Activated naive CD8-positive, alpha-beta T cell (primary cell): Measurements from ENCODE around the gene FBXO44.
"Not testable (repeated sequence)": the region's sequence is repeated elsewhere in the genome, so short reads cannot be mapped to it uniquely, and the experiment has no call there.

ENCODE experiments used
- H3K27ac Mint-ChIP-seq: one replicate; pipeline ENCODE4 v1.8.0; 2021; ENCODE audit warnings: mixed read lengths
- H3K27me3 Mint-ChIP-seq: one replicate; pipeline ENCODE4 v1.8.0; 2021; ENCODE audit warnings: mixed read lengths
- H3K36me3 Mint-ChIP-seq: one replicate; pipeline ENCODE4 v1.8.0; 2021; ENCODE audit warnings: mixed read lengths
- H3K4me1 Mint-ChIP-seq: one replicate; pipeline ENCODE4 v1.8.0; 2021; ENCODE audit warnings: low read depth, mixed read lengths
- H3K4me3 Mint-ChIP-seq: one replicate; pipeline ENCODE4 v1.8.0; 2021; ENCODE audit warnings: mild to moderate bottlenecking, mixed read lengths
- H3K9me3 Mint-ChIP-seq: one replicate; pipeline ENCODE4 v1.8.0; 2021; ENCODE audit warnings: low read depth, mixed read lengths

FBXO44 gene

GRCh38 chr1:11654137-11654938, at the start of gene FBXO44, which contains the start of gene FBXO2:
Gene FBXO44, plus strand, starts transcription at chr1:11654877. Its CDS starts 959 bp downstream, at chr1:11655836.
Gene FBXO2, minus strand, starts transcription at chr1:11654429. Its CDS starts 89 bp downstream, at chr1:11654340.
- Mint-ChIP-seq H3K4me3 (peak within 1 kb of the TSS; percentile 75), H3K27me3 (no peaks in the 10 kb centered on the region), H3K4me1 (peaks cover 19% of the 10 kb centered on the region), H3K9me3 (no peaks in the 10 kb centered on the region), H3K27ac (no peak within 1 kb of the TSS), H3K36me3 (no peaks in the 10 kb centered on the region)

DNA sequence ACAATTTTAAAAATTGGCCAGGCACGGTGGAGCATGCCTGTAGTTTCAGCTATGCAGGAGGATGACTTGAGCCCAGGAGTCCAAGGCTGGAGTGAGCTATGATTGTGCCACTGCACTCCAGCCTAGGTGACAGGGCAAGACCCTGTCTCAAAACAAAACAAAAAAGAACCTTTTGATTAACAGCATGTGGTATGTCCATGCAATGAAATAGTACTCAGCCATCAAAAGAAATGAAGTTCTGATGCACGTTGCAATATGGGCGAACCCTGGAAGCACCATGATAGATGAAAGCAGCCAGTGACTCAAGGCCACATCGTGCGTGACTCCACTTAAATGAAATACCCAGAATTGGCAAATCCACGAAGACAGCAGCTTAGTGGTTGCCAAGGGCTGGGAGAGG, 47.9 kb upstream of the FBXO44 start:
- H3K4me1 Mint-ChIP-seq, result no peaks in the 10 kb centered on the region
- peaks cover 2% of the 10 kb centered on the region for H3K27me3 Mint-ChIP-seq
- no peaks in the 10 kb centered on the region for H3K36me3 Mint-ChIP-seq
- H3K27ac Mint-ChIP-seq, result no peak overlapping the region
- no peak overlapping the region for H3K4me3 Mint-ChIP-seq
- H3K9me3 Mint-ChIP-seq, result no peaks in the 10 kb centered on the region

GRCh38 chr1:11608596-11609130, 46.0 kb upstream of the FBXO44 start:
- not testable (repeated sequence) for H3K27me3 Mint-ChIP-seq, H3K27ac Mint-ChIP-seq, H3K4me3 Mint-ChIP-seq, H3K9me3 Mint-ChIP-seq, H3K36me3 Mint-ChIP-seq, H3K4me1 Mint-ChIP-seq

- not testable (repeated sequence) for H3K4me3 Mint-ChIP-seq, H3K27me3 Mint-ChIP-seq, H3K27ac Mint-ChIP-seq, H3K4me1 Mint-ChIP-seq, H3K36me3 Mint-ChIP-seq, H3K9me3 Mint-ChIP-seq
These were observed 45.3 kb upstream of the FBXO44 start for GRCh38 chr1:11609378-11609777.

DNA sequence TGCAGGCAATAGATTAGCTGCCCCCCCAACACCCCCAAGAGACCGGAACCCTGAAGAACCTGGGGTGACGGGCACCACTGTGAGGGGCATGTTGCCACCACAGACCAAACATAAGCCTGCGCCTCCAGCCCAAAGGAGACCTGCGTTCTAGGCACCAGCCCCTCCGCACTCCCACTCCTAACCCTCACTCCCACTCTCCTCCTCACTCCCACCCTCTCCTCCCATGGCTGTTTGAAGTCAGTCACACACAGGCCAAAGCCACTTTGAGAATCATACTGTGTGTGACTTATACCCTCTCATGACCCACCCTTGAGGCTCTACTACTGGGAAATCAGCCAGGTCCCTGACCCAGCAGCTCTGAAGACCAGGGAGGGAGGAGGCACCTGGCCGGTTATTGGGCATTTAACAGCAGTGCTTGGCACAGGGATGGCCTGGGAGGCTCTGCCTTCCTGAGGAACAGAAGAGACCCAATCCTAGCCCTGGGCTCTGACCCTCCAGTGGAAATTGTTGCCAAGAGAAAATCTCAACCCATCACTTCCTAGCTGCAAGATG, 44.0 kb upstream of the FBXO44 start:
- H3K27me3 Mint-ChIP-seq, result no peaks in the 10 kb centered on the region

GRCh38 chr1:11611638-11612327, 42.9 kb upstream of the FBXO44 start:
- Mint-ChIP-seq H3K9me3 (no peaks in the 10 kb centered on the region), H3K4me3 (no peak overlapping the region), H3K4me1 (no peaks in the 10 kb centered on the region), H3K27ac (no peak overlapping the region), H3K36me3 (no peaks in the 10 kb centered on the region), H3K27me3 (no peaks in the 10 kb centered on the region)

More for the DNA sequence above, 44.0 kb upstream of the FBXO44 start:
- Mint-ChIP-seq H3K27ac (no peak overlapping the region), H3K4me1 (no peaks in the 10 kb centered on the region), H3K36me3 (no peaks in the 10 kb centered on the region), H3K4me3 (no peak overlapping the region), H3K9me3 (no peaks in the 10 kb centered on the region)

- Mint-ChIP-seq H3K36me3 (no peaks in the 10 kb centered on the region), H3K27me3 (peaks cover 1% of the 10 kb centered on the region), H3K4me1 (no peaks in the 10 kb centered on the region), H3K27ac (no peak overlapping the region), H3K4me3 (no peak overlapping the region), H3K9me3 (no peaks in the 10 kb centered on the region)
These were observed 41.3 kb upstream of the FBXO44 start for GRCh38 chr1:11613347-11613746.

DNA sequence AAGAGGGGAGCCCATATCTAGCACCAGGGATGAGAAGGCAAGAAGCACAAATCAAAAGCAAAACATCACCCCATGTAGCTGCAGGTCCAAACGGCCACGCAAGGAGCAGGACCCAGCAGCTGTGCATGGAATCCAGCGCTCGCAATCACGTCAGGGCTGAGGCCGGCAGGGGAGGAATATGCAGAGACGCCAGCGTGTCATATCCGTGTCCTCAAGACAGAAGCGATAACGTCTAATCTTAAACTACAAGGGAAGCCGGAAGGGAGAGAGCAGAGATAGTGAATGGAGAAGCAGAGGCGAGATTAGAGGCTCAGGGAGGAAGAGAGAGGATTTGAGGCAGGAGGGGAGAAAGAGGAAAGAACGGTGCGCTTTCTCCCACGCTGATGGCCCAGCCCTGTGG, 39.6 kb upstream of the FBXO44 start:
- no peaks in the 10 kb centered on the region for H3K9me3 Mint-ChIP-seq
- H3K36me3 Mint-ChIP-seq, result no peaks in the 10 kb centered on the region
- H3K27me3 Mint-ChIP-seq, result peaks cover 2% of the 10 kb centered on the region
- H3K4me1 Mint-ChIP-seq, result no peaks in the 10 kb centered on the region
- no peak overlapping the region for H3K27ac Mint-ChIP-seq
- H3K4me3 Mint-ChIP-seq, result no peak overlapping the region

DNA sequence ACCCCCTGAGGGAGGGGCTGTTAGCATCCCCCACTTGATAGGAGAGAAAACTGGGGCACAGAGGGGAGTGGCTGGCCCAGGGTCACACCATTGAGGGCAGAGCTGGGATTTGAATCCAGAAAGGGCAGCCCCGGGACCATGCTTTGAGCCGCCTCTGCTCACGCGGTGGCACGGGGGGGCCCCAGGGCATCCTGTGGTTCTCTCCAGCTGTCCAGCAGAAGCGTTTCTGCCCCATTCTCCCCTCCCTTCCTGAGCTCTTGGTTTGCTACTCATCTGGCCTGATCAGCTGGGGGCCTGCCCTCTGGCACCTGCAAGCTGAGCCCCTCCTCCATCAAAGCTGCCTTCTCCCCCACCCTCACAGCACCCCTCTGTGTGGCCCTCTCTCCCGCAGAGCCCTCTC, 37.9 kb upstream of the FBXO44 start:
- no peaks in the 10 kb centered on the region for H3K36me3 Mint-ChIP-seq
- peaks cover 2% of the 10 kb centered on the region for H3K27me3 Mint-ChIP-seq
- H3K27ac Mint-ChIP-seq, result no peak overlapping the region
- no peaks in the 10 kb centered on the region for H3K4me1 Mint-ChIP-seq
- H3K9me3 Mint-ChIP-seq, result no peaks in the 10 kb centered on the region
- H3K4me3 Mint-ChIP-seq, result no peak overlapping the region

- Mint-ChIP-seq H3K27me3 (peaks cover 4% of the 10 kb centered on the region), H3K27ac (no peak overlapping the region), H3K9me3 (no peaks in the 10 kb centered on the region), H3K36me3 (no peaks in the 10 kb centered on the region), H3K4me3 (no peak overlapping the region), H3K4me1 (no peaks in the 10 kb centered on the region)
These were observed 37.4 kb upstream of the FBXO44 start for GRCh38 chr1:11617314-11617713.

- Mint-ChIP-seq H3K27me3 (peaks cover 4% of the 10 kb centered on the region), H3K36me3 (no peaks in the 10 kb centered on the region)
These were observed 36.9 kb upstream of the FBXO44 start for GRCh38 chr1:11617741-11618140.

GRCh38 chr1:11620405-11620804, 34.3 kb upstream of the FBXO44 start:
- Mint-ChIP-seq H3K27ac (no peak overlapping the region), H3K4me1 (no peaks in the 10 kb centered on the region)

More at GRCh38 chr1:11617741-11618140, 36.9 kb upstream of the FBXO44 start:
- Mint-ChIP-seq H3K4me1 (no peaks in the 10 kb centered on the region), H3K9me3 (no peaks in the 10 kb centered on the region), H3K27ac (no peak overlapping the region), H3K4me3 (no peak overlapping the region)

DNA sequence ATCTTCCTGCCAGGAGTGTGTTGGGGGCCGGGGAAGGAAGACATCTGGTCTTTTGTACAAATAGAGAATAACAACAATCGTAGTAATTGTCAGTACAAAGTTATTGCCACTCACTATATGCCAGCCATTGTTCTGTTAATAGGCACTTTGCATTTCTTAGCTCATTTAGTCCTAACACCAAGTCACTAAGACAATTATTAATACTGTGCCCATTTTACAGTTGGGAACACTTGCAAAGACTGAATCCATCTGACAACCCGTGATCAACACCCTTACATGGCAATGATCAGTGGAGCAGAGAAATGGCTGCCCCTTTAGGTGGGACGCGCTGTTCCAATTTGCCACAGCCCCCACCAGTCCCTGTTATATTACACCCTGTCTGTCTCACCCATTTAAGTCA, 33.8 kb upstream of the FBXO44 start:
- no peak overlapping the region for H3K4me3 Mint-ChIP-seq
- H3K27me3 Mint-ChIP-seq, result peaks cover 7% of the 10 kb centered on the region
- no peaks in the 10 kb centered on the region for H3K9me3 Mint-ChIP-seq
- no peaks in the 10 kb centered on the region for H3K36me3 Mint-ChIP-seq
- H3K4me1 Mint-ChIP-seq, result no peaks in the 10 kb centered on the region
- H3K27ac Mint-ChIP-seq, result no peak overlapping the region

More at GRCh38 chr1:11620405-11620804, 34.3 kb upstream of the FBXO44 start:
- no peak overlapping the region for H3K4me3 Mint-ChIP-seq
- no peaks in the 10 kb centered on the region for H3K36me3 Mint-ChIP-seq
- H3K27me3 Mint-ChIP-seq, result peaks cover 5% of the 10 kb centered on the region
- no peaks in the 10 kb centered on the region for H3K9me3 Mint-ChIP-seq

DNA sequence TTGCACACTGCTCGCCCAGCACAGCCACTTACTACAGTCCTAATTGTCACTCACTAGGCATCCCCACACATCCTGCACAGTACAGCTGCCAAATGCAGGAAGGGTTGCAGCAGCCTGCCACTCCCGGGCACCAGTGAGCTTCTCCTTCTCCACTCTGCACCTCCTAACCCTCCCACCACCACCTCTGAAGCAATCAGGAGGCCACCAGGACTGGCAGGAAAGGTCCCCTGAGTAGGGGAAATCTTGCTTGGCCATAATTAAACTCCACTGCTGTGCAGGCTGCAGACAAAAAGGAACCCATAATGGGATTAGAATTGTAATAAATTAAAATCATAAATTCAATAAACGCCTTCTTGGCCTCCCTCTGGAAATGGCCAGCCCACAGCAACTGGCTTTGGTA, 32.3 kb upstream of the FBXO44 start:
- H3K27me3 Mint-ChIP-seq, result peaks cover 8% of the 10 kb centered on the region
- no peaks in the 10 kb centered on the region for H3K4me1 Mint-ChIP-seq
- H3K9me3 Mint-ChIP-seq, result no peaks in the 10 kb centered on the region
- H3K36me3 Mint-ChIP-seq, result no peaks in the 10 kb centered on the region
- H3K27ac Mint-ChIP-seq, result no peak overlapping the region
- no peak overlapping the region for H3K4me3 Mint-ChIP-seq

- no peaks in the 10 kb centered on the region for H3K9me3 Mint-ChIP-seq
- H3K4me1 Mint-ChIP-seq, result no peaks in the 10 kb centered on the region
- no peak overlapping the region for H3K4me3 Mint-ChIP-seq
- no peaks in the 10 kb centered on the region for H3K36me3 Mint-ChIP-seq
- H3K27ac Mint-ChIP-seq, result no peak overlapping the region
- H3K27me3 Mint-ChIP-seq, result peaks cover 8% of the 10 kb centered on the region
These were observed 31.0 kb upstream of the FBXO44 start for GRCh38 chr1:11623702-11624101.
